Measurements from ENCODE around the gene GPR156.

The GPR156 gene

DNA sequence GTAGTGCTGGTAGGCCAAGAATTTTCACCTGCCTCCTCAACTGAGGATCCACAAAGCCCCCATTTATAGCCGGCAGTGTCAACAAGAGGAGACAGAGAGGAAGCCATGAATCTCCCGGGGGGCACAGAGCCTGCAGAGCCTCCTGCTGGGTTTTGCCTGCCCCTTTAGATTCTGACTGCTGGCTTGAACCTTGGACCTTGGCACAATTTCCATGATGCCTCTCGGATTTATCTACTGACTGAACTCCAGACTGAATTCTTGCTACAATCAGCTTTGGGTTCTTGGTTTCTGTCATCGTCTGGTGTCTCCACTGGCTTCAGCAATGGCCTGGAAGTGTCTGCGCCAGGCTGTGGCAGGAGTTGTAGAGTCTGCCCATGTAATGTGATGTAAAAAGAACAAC lies 80.7 kb downstream of the GPR156 start:
- no peak overlapping the region for H3K27ac ChIP-seq (replicated peaks)
- DNase-seq (ENCODE audit: low read depth in 1 of 2, low spot score in 1 of 2): no peak
- H3K27me3 ChIP-seq (ENCODE audit: insufficient read depth, poor library complexity, severe bottlenecking): no peaks in the 10 kb centered on the region
- H3K4me3 ChIP-seq (replicated peaks; ENCODE audit: insufficient read depth, low read length): no peak overlapping the region
- TF ChIP-seq CTCF (IDR thresholded peaks at IDR 0.05; ENCODE audit: insufficient read depth, low read length): no peak
- no peak for TF ChIP-seq SPI1 (IDR thresholded peaks at IDR 0.05; ENCODE audit: borderline replicate concordance, low read depth)
- TF ChIP-seq GABPA (IDR thresholded peaks at IDR 0.05; ENCODE audit: low read depth): no peak
- TF ChIP-seq POLR2AphosphoS5 (IDR thresholded peaks at IDR 0.05; ENCODE audit: low read depth): no peak

DNA sequence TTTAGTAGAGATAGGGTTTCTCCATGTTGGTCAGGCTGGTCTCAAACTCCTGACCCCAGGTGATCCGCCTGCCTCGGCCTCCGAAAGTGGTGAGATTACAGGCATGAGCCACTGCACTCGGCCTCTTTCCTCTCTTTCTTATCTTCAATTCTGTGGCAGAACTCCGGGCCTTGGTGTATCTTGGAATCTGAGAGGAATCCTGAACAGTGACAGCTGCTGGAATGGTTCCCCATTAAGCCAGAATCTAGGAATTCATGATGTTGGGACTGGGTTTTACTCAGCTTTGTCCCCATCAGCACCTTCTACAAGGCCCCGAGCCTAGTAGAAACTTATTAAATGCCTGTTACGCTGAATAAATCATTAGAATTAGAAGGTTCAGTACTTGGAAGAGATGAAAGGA lies 81.4 kb downstream of the GPR156 start:
- no peak for TF ChIP-seq SPI1 (IDR thresholded peaks at IDR 0.05; ENCODE audit: borderline replicate concordance, low read depth)
- no peak for TF ChIP-seq POLR2AphosphoS5 (IDR thresholded peaks at IDR 0.05; ENCODE audit: low read depth)
- TF ChIP-seq GABPA (IDR thresholded peaks at IDR 0.05; ENCODE audit: low read depth): no peak
- no peak for TF ChIP-seq CTCF (IDR thresholded peaks at IDR 0.05; ENCODE audit: insufficient read depth, low read length)
- TF ChIP-seq, protein P1, sequence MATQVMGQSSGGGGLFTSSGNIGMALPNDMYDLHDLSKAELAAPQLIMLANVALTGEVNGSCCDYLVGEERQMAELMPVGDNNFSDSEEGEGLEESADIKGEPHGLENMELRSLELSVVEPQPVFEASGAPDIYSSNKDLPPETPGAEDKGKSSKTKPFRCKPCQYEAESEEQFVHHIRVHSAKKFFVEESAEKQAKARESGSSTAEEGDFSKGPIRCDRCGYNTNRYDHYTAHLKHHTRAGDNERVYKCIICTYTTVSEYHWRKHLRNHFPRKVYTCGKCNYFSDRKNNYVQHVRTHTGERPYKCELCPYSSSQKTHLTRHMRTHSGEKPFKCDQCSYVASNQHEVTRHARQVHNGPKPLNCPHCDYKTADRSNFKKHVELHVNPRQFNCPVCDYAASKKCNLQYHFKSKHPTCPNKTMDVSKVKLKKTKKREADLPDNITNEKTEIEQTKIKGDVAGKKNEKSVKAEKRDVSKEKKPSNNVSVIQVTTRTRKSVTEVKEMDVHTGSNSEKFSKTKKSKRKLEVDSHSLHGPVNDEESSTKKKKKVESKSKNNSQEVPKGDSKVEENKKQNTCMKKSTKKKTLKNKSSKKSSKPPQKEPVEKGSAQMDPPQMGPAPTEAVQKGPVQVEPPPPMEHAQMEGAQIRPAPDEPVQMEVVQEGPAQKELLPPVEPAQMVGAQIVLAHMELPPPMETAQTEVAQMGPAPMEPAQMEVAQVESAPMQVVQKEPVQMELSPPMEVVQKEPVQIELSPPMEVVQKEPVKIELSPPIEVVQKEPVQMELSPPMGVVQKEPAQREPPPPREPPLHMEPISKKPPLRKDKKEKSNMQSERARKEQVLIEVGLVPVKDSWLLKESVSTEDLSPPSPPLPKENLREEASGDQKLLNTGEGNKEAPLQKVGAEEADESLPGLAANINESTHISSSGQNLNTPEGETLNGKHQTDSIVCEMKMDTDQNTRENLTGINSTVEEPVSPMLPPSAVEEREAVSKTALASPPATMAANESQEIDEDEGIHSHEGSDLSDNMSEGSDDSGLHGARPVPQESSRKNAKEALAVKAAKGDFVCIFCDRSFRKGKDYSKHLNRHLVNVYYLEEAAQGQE (IDR thresholded peaks at IDR 0.05; ENCODE audit: insufficient replicate concordance, low read depth): no peak

DNA sequence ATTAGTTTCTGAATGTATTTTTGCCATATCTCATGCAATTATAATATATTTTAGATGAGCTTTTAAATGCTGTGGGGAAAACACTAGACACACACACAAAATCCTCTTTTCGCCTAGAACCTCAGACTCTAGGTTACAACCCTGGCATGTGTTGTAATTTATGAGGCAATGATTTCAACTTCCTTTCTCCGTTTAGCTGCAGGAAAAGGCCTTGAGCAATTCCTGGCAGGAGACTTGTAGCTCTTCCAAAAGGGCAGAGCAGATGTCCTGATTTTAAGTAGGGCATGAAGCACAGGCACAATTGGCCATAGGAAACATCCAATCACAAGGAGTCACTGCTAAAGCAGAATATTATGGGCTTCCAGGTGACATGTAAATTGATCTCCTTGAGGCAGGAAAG lies 82.0 kb downstream of the GPR156 start:
- peak overlapping the region; percentile 28 for H3K27ac ChIP-seq (replicated peaks)
- H3K4me3 ChIP-seq (replicated peaks; ENCODE audit: insufficient read depth, low read length): no peak overlapping the region
- no peaks in the 10 kb centered on the region for H3K27me3 ChIP-seq (ENCODE audit: insufficient read depth, poor library complexity, severe bottlenecking)
- 0 out of 2 replicates have a peak, but pooled peaks have one; percentile 42 for TF ChIP-seq GABPA (IDR thresholded peaks at IDR 0.05; ENCODE audit: low read depth)
- TF ChIP-seq, protein P1 (IDR thresholded peaks at IDR 0.05; ENCODE audit: insufficient replicate concordance, low read depth): peak; percentile 44
- TF ChIP-seq CTCF (IDR thresholded peaks at IDR 0.05; ENCODE audit: insufficient read depth, low read length): no peak
- TF ChIP-seq POLR2AphosphoS5 (IDR thresholded peaks at IDR 0.05; ENCODE audit: low read depth): peak; percentile 78
- peak; percentile 90 for TF ChIP-seq SPI1 (IDR thresholded peaks at IDR 0.05; ENCODE audit: borderline replicate concordance, low read depth)
- peak; percentile 86 to 88 for DNase-seq (ENCODE audit: low read depth in 1 of 2, low spot score in 1 of 2)

More for the DNA sequence above, 81.4 kb downstream of the GPR156 start:
- no peak for DNase-seq (ENCODE audit: low read depth in 1 of 2, low spot score in 1 of 2)
- H3K27ac ChIP-seq (replicated peaks): no peak overlapping the region
- H3K27me3 ChIP-seq (ENCODE audit: insufficient read depth, poor library complexity, severe bottlenecking): no peaks in the 10 kb centered on the region
- H3K4me3 ChIP-seq (replicated peaks; ENCODE audit: insufficient read depth, low read length): no peak overlapping the region

- TF ChIP-seq, protein P1 (IDR thresholded peaks at IDR 0.05; ENCODE audit: insufficient replicate concordance, low read depth): no peak
- DNase-seq (ENCODE audit: low read depth in 1 of 2, low spot score in 1 of 2): no peak
- H3K27me3 ChIP-seq (ENCODE audit: insufficient read depth, poor library complexity, severe bottlenecking): no peaks in the 10 kb centered on the region
- H3K27ac ChIP-seq (replicated peaks): no peak overlapping the region
- no peak overlapping the region for H3K4me3 ChIP-seq (replicated peaks; ENCODE audit: insufficient read depth, low read length)
Observed at GRCh38 chr3:120202363-120202762, 82.7 kb downstream of the GPR156 start.
